Keratinocyte (primary cell): ENCODE results near the gene POP4. TPM values are rescaled to one million over a fixed set of nuclear protein-coding genes. Genes with fewer than 3 reads are reported as not detected.

Experiments
- DNase-seq: peaks from one replicate; pipeline ENCODE4 v3.0.0-alpha.2; 2011; ENCODE audit warnings: low read depth, missing footprints, low spot score
- FAIRE-seq: peaks from 2 replicates; lab custom pipeline; 2011; peaks lifted over from hg19 to GRCh38; lab: Jason Lieb, UNC
- H2AFZ ChIP-seq: 2 replicates; pipeline ENCODE4 v1.6.0; 2012; ENCODE audit warnings: low read length, control low read depth, inconsistent platforms; ENCODE audit not compliant: control insufficient read depth
- H3K27ac ChIP-seq: 2 replicates; pipeline ENCODE4 v1.5.1; 2011; ENCODE audit warnings: low read length; ENCODE audit not compliant: control insufficient read depth, insufficient read depth
- H3K27me3 ChIP-seq: 3 replicates; pipeline ENCODE4 v1.6.0; 2011; ENCODE audit warnings: low read length; ENCODE audit not compliant: control insufficient read depth, insufficient read depth; ENCODE audit errors: extremely low read depth
- H3K36me3 ChIP-seq, 2 experiments: 2 replicates in 1 of 2; 3 replicates in 1 of 2; pipeline ENCODE4 v1.5.1; 2011; ENCODE audit warnings: low read length in 2 of 2, mild to moderate bottlenecking in 1 of 2; ENCODE audit not compliant: control insufficient read depth in 2 of 2, insufficient read depth in 2 of 2; ENCODE audit errors: extremely low read depth in 1 of 2
- H3K4me1 ChIP-seq: 3 replicates; pipeline ENCODE4 v1.5.1; 2011; ENCODE audit warnings: low read length; ENCODE audit not compliant: control insufficient read depth, insufficient read depth; ENCODE audit errors: extremely low read depth
- H3K4me2 ChIP-seq: 3 replicates; pipeline ENCODE4 v1.6.0; 2011; ENCODE audit warnings: low read depth, low read length; ENCODE audit not compliant: control insufficient read depth, insufficient read depth; ENCODE audit errors: extremely low read depth
- H3K4me3 ChIP-seq, 3 experiments: fragments of 200-600 bp in 1 of 3; sonication (generic) in 1 of 3; 2 replicates in 2 of 3; 3 replicates in 1 of 3; pipeline ENCODE4 v1.5.1; 2011 to 2016; ENCODE audit warnings: low read length in 3 of 3, mild to moderate bottlenecking in 3 of 3, control low read depth in 2 of 3, inconsistent platforms in 1 of 3, low read depth in 1 of 3, mixed read lengths in 1 of 3, mixed run types in 1 of 3, moderate library complexity in 1 of 3; ENCODE audit not compliant: control insufficient read depth in 2 of 3, insufficient read depth in 2 of 3; ENCODE audit errors: extremely low read depth in 1 of 3
- H3K79me2 ChIP-seq: 2 replicates; pipeline ENCODE4 v1.6.0; 2012; ENCODE audit warnings: low read length; ENCODE audit not compliant: control insufficient read depth, insufficient read depth
- H3K9ac ChIP-seq: 3 replicates; pipeline ENCODE4 v1.6.0; 2011; ENCODE audit warnings: low read length; ENCODE audit not compliant: control insufficient read depth, insufficient read depth; ENCODE audit errors: extremely low read depth
- H3K9me1 ChIP-seq: 3 replicates; pipeline ENCODE4 v1.6.0; 2011; ENCODE audit warnings: low read length; ENCODE audit not compliant: control insufficient read depth, insufficient read depth; ENCODE audit errors: extremely low read depth
- H3K9me3 ChIP-seq: 2 replicates; pipeline ENCODE4 v1.5.1; 2012; ENCODE audit warnings: low read depth, low read length; ENCODE audit not compliant: control insufficient read depth
- H4K20me1 ChIP-seq: 3 replicates; pipeline ENCODE4 v1.6.0; 2011; ENCODE audit warnings: low read length; ENCODE audit not compliant: control insufficient read depth, insufficient read depth; ENCODE audit errors: extremely low read depth
- EZH2 ChIP-seq: IDR thresholded peaks from one replicate; pipeline ENCODE4 v1.6.1; 2012; ENCODE audit warnings: inconsistent platforms, mild to moderate bottlenecking, low read length, moderate library complexity
- dilution Hi-C: fragments of 300-500 bp; cut with MboI; formaldehyde crosslinking; loops from one replicate; pipeline ENCODE4 v1.7.0; 2020; ENCODE audit warnings: low sequenced_read_pairs; ENCODE audit not compliant: extremely low pct_ligation_motif_present
- polyA plus RNA-seq, 5 experiments: library from polyadenylated mRNA; depleted of rRNA in 3 of 5; stranded (reverse) in 3 of 5; stranded (forward) in 1 of 5; unstranded in 1 of 5; fragments of >200 nt; gene quantifications; 1 replicate in 1 of 5; 2 replicates in 3 of 5; 3 replicates in 1 of 5; pipeline versions ENCODE4 v1.2.1 to v1.2.3, GENCODE V29; 2011 to 2012; ENCODE audit warnings: missing spikeins in 2 of 5, low read depth in 1 of 5, low replicate concordance in 1 of 5
- TF ChIP-seq, protein P1 (sequence below), 3 experiments: IDR thresholded peaks in 1 of 3; conservative IDR thresholded peaks in 1 of 3; optimal IDR thresholded peaks in 1 of 3; 2 replicates in 2 of 3; 3 replicates in 1 of 3; pipeline versions ENCODE3 to v1.5.1; 2011; ENCODE audit warnings: low read length in 3 of 3, mild to moderate bottlenecking in 3 of 3, moderate library complexity in 2 of 3, control low read depth in 1 of 3, inconsistent platforms in 1 of 3; ENCODE audit not compliant: insufficient read depth in 2 of 3; ENCODE audit errors: extremely low read depth in 1 of 3

The POP4 gene
- polyA plus RNA-seq, 1 donor (not counting 4 experiments of a cell fraction or from before 2014, with no cell fraction given), result 104 TPM

DNA sequence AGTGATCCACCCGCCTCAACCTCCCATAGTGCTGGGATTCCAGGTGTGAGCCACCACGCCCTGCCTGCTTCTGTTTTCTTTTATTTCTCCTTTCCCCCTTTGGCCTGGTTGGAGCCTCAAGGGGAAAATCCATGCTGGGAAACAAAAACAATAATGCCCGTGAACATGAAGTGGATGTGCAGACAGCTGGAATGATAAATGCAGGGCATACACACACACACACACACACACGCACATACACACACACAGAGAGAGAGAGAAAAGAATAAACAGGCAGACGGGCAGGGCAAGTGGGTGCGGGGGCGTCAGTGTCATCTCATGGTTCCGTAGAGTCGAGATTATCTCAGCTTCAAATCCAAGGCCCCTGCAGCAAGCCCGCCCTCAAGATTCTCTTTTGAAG, 54.8 kb downstream of the POP4 start:
- dilution Hi-C loops, result no loop called here
- FAIRE-seq, result no peak
- no peak overlapping the region for H3K27ac ChIP-seq

DNA sequence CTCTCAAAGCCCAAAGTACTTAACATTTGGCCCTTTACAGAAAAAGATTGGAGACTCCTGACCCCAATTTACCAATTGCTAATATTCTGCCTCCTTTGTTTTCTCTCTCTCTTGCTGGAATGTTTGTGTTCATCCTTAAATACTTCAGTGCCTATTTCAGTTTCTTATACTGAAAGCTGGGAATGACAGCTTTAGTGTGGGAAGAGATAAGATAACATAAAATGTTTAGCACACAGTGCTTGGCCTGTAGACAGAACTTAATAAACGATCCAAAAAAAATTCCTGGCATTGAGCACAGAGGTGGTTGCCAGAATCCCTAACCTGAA, 56.2 kb downstream of the POP4 start:
- no peaks in the 10 kb centered on the region for H3K9me1 ChIP-seq
- no peaks in the 10 kb centered on the region for H3K27me3 ChIP-seq
- peak overlapping the region; percentile 85 for H3K9ac ChIP-seq
- peak overlapping the region; percentile 15 to 68 (median 31) for H3K4me3 ChIP-seq
- DNase-seq (no peak), FAIRE-seq (peak; percentile 23)
- peaks cover 39% of the 10 kb centered on the region for H3K4me1 ChIP-seq
- H2AFZ ChIP-seq, result no peak overlapping the region
- dilution Hi-C loops, result no loop called here
- peaks cover 26% of the 10 kb centered on the region for H3K79me2 ChIP-seq
- H3K36me3 ChIP-seq, result no peaks in the 10 kb centered on the region
- H4K20me1 ChIP-seq, result no peaks in the 10 kb centered on the region
- peak overlapping the region; percentile 94 for H3K27ac ChIP-seq
- H3K9me3 ChIP-seq, result no peaks in the 10 kb centered on the region
- no peak for TF ChIP-seq EZH2
- TF ChIP-seq, protein P1, sequence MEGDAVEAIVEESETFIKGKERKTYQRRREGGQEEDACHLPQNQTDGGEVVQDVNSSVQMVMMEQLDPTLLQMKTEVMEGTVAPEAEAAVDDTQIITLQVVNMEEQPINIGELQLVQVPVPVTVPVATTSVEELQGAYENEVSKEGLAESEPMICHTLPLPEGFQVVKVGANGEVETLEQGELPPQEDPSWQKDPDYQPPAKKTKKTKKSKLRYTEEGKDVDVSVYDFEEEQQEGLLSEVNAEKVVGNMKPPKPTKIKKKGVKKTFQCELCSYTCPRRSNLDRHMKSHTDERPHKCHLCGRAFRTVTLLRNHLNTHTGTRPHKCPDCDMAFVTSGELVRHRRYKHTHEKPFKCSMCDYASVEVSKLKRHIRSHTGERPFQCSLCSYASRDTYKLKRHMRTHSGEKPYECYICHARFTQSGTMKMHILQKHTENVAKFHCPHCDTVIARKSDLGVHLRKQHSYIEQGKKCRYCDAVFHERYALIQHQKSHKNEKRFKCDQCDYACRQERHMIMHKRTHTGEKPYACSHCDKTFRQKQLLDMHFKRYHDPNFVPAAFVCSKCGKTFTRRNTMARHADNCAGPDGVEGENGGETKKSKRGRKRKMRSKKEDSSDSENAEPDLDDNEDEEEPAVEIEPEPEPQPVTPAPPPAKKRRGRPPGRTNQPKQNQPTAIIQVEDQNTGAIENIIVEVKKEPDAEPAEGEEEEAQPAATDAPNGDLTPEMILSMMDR (optimal IDR thresholded peaks at IDR 0.05 in 1 of 3, IDR thresholded peaks at IDR 0.05 in 1 of 3, conservative IDR thresholded peaks at IDR 0.05 in 1 of 3; ENCODE audit: extremely low read depth in 1 of 3, insufficient read depth in 2 of 3, low read length in 3 of 3), result no peak
- peak overlapping the region; percentile 90 for H3K4me2 ChIP-seq

More for the DNA sequence above, 54.8 kb downstream of the POP4 start:
- no peak overlapping the region for H3K4me2 ChIP-seq
- peaks cover 12% of the 10 kb centered on the region for H3K79me2 ChIP-seq
- H3K9ac ChIP-seq, result no peak overlapping the region
- H3K4me3 ChIP-seq, result no peak overlapping the region
- H3K27me3 ChIP-seq, result no peaks in the 10 kb centered on the region
- H3K4me1 ChIP-seq, result peaks cover 32% of the 10 kb centered on the region
- H3K9me3 ChIP-seq, result no peaks in the 10 kb centered on the region
- H2AFZ ChIP-seq, result no peak overlapping the region
- peaks cover 0 to 2% of the 10 kb centered on the region in 2 experiments for H3K36me3 ChIP-seq
- H4K20me1 ChIP-seq, result no peaks in the 10 kb centered on the region
- no peaks in the 10 kb centered on the region for H3K9me1 ChIP-seq
- DNase-seq, result no peak
- TF ChIP-seq EZH2, result no peak
- TF ChIP-seq, protein P1 (optimal IDR thresholded peaks at IDR 0.05 in 1 of 3, IDR thresholded peaks at IDR 0.05 in 1 of 3, conservative IDR thresholded peaks at IDR 0.05 in 1 of 3; ENCODE audit: extremely low read depth in 1 of 3, insufficient read depth in 2 of 3, low read length in 3 of 3), result no peak
